Measurements from ENCODE around the gene CD36.

The CD36 gene

GRCh38 chr7:80711531-80711930, 73.1 kb downstream of the CD36 start:
- Histone ChIP-seq H3K36me3 (ENCODE audit: control insufficient read depth, insufficient read depth, low read length) (no peaks in the 10 kb centered on the region), H3K4me3 (replicated peaks; ENCODE audit: low read depth, low read length) (no peak overlapping the region), H3K27me3 (replicated peaks; ENCODE audit: control insufficient read depth, insufficient read depth, low read length) (no peaks in the 10 kb centered on the region)
- no peak for DNase-seq (ENCODE audit: extremely low read depth, insufficient read length)
- TF ChIP-seq, protein P1, sequence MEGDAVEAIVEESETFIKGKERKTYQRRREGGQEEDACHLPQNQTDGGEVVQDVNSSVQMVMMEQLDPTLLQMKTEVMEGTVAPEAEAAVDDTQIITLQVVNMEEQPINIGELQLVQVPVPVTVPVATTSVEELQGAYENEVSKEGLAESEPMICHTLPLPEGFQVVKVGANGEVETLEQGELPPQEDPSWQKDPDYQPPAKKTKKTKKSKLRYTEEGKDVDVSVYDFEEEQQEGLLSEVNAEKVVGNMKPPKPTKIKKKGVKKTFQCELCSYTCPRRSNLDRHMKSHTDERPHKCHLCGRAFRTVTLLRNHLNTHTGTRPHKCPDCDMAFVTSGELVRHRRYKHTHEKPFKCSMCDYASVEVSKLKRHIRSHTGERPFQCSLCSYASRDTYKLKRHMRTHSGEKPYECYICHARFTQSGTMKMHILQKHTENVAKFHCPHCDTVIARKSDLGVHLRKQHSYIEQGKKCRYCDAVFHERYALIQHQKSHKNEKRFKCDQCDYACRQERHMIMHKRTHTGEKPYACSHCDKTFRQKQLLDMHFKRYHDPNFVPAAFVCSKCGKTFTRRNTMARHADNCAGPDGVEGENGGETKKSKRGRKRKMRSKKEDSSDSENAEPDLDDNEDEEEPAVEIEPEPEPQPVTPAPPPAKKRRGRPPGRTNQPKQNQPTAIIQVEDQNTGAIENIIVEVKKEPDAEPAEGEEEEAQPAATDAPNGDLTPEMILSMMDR (IDR thresholded peaks at IDR 0.05; ENCODE audit: insufficient read depth, low read length, poor library complexity, severe bottlenecking), result no peak

- no peak overlapping the region for H3K4me3 ChIP-seq (replicated peaks; ENCODE audit: low read depth, low read length)
Observed at GRCh38 chr7:80719261-80719660, 80.8 kb downstream of the CD36 start.

DNA sequence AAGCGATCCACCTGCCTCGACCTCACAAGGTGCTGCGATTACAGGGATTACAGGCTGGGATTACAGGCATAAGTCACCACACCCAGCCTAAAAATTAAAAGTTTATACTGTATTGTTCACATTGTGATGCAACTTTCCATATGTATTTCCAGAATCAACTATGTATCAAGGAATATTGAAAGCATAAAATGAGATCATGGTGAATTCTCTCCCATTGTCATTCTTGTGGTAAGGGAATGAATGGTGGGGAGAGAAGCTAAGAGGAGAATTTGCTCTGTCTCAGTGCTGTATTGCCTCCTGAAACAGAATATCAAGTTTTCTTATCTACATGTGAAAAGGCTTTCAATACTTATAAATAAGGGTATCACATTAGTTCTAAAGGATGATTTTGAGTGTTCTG, 81.7 kb downstream of the CD36 start:
- no peaks in the 10 kb centered on the region for H3K36me3 ChIP-seq (ENCODE audit: control insufficient read depth, insufficient read depth, low read length)
- no peak overlapping the region for H3K4me3 ChIP-seq (replicated peaks; ENCODE audit: low read depth, low read length)
- TF ChIP-seq, protein P1 (IDR thresholded peaks at IDR 0.05; ENCODE audit: insufficient read depth, low read length, poor library complexity, severe bottlenecking), result no peak
- DNase-seq (ENCODE audit: extremely low read depth, insufficient read length), result no peak
- H3K27me3 ChIP-seq (replicated peaks; ENCODE audit: control insufficient read depth, insufficient read depth, low read length), result no peaks in the 10 kb centered on the region

More at GRCh38 chr7:80719261-80719660, 80.8 kb downstream of the CD36 start:
- Histone ChIP-seq H3K27me3 (replicated peaks; ENCODE audit: control insufficient read depth, insufficient read depth, low read length) (no peaks in the 10 kb centered on the region), H3K36me3 (ENCODE audit: control insufficient read depth, insufficient read depth, low read length) (no peaks in the 10 kb centered on the region)
- DNase-seq (ENCODE audit: extremely low read depth, insufficient read length), result no peak
- TF ChIP-seq, protein P1 (IDR thresholded peaks at IDR 0.05; ENCODE audit: insufficient read depth, low read length, poor library complexity, severe bottlenecking), result no peak

DNA sequence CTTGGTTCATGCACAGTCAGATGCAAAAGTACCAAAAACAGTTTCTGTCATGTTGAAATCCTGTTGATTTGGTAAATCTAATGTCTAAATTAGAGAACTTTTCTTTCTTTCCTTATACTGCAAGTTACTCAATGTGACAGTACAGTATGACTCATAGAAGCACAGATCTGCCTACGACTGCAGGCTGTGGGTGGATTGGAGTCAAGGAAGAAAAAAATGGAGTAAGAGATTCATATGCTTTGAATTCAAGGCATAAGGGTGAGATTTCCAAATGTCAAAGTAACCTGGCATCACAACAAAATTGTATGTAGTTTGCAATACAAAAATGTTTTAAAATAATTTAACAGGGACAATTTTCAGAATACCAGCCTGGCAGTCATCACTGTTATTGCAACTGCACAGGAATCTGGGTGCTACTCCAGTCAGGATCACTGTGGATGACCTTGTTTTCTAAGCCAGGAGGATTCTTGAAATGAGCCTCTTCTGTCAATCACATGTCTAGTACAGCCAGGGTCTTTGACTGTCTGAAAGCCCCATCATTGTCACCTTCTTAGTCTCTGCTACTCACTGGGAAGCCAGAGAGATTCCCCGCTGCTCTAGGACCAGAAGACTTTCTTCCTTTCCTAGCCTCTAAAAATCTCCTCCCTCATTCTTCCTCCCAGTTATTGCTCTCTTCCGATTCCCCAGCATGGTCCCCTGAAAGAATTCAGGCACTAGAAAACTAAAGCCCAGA, 83.6 kb downstream of the CD36 start:
- Histone ChIP-seq H3K36me3 (ENCODE audit: control insufficient read depth, insufficient read depth, low read length) (no peaks in the 10 kb centered on the region), H3K27me3 (replicated peaks; ENCODE audit: control insufficient read depth, insufficient read depth, low read length) (no peaks in the 10 kb centered on the region), H3K4me3 (replicated peaks; ENCODE audit: low read depth, low read length) (no peak overlapping the region)
- TF ChIP-seq, protein P1 (IDR thresholded peaks at IDR 0.05; ENCODE audit: insufficient read depth, low read length, poor library complexity, severe bottlenecking), result no peak
- DNase-seq (ENCODE audit: extremely low read depth, insufficient read length), result no peak

DNA sequence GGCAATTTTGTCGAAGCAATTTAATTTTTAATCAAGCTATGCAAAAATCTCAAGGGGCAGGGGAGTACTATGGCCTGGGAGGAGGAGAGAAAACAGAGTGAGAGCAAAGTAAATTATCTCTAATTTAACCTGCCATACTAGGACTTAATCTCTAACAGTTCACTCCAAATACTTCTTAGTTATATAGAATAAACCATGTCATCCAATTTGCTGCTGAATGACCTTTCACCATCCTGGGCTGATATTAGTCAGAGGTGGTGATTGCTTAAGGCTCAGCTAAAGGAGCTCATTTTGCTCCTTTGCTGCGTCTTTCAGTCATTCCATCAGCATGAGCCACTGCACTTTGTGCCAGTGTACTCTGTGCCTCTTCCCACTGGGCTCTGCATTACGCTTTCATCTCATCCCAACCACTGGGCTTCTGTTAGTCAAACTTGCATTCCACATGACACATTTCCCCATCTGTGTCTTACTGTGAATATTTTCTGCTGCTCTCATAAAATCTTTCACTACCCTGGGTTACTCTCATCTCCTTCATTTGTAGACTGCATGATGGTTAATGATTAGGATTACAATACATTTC, 84.3 kb downstream of the CD36 start:
- TF ChIP-seq, protein P1 (IDR thresholded peaks at IDR 0.05; ENCODE audit: insufficient read depth, low read length, poor library complexity, severe bottlenecking), result no peak
- Histone ChIP-seq H3K36me3 (ENCODE audit: control insufficient read depth, insufficient read depth, low read length) (no peaks in the 10 kb centered on the region), H3K27me3 (replicated peaks; ENCODE audit: control insufficient read depth, insufficient read depth, low read length) (no peaks in the 10 kb centered on the region), H3K4me3 (replicated peaks; ENCODE audit: low read depth, low read length) (no peak overlapping the region)
- no peak for DNase-seq (ENCODE audit: extremely low read depth, insufficient read length)
